ENCODE results near the gene PTGFRN.
A peak's percentile ranks its signal among the peaks of the same experiment; 100 is the strongest.

- TF ChIP-seq SUZ12 (IDR thresholded peaks at IDR 0.05; ENCODE audit: low read depth, low read length) (no peak), ZNF121 (CRISPR knock-in tag; IDR thresholded peaks at IDR 0.05) (no peak), CTCF (CRISPR knock-in tag; IDR thresholded peaks at IDR 0.05) (peak; percentile 45), ASH2L (IDR thresholded peaks at IDR 0.05; ENCODE audit: insufficient read length, low read depth, low read length) (no peak), ATF7-NPFF (CRISPR knock-in tag; IDR thresholded peaks at IDR 0.05; ENCODE audit: low read depth) (no peak), ETV5 (CRISPR knock-in tag; IDR thresholded peaks at IDR 0.05; ENCODE audit: borderline replicate concordance) (no peak), GFI1 (CRISPR knock-in tag; IDR thresholded peaks at IDR 0.05; ENCODE audit: borderline replicate concordance) (no peak), NBN (conservative IDR thresholded peaks at IDR 0.05) (no peak)
These were observed 10.1 kb downstream of the PTGFRN start for GRCh38 chr1:116919802-116920201.

Data from HepG2 (cell line).